ENCODE measurements around the gene ALDH3B2.

The ALDH3B2 gene

GRCh38 chr11:67613313-67613959 lies 61.0 kb downstream of the ALDH3B2 start:
- Histone ChIP-seq H3K36me3 (ENCODE audit: control insufficient read depth, insufficient read depth, low read length, severe bottlenecking) (peaks cover 44% of the 10 kb centered on the region), H3K27me3 (replicated peaks; ENCODE audit: control insufficient read depth, insufficient read depth, low read length) (peaks cover 13% of the 10 kb centered on the region), H3K4me3 (ENCODE audit: low read length) (peak overlapping the region; percentile 61), H3K9me3 (ENCODE audit: control insufficient read depth, low read length) (no peaks in the 10 kb centered on the region), H3K4me1 (ENCODE audit: control insufficient read depth, insufficient read depth, low read length) (peaks cover 5% of the 10 kb centered on the region), H3K9ac (ENCODE audit: low read length) (peak overlapping the region; percentile 46)
- no peak for DNase-seq (ENCODE audit: low read depth)

- Histone ChIP-seq H3K4me1 (ENCODE audit: control insufficient read depth, insufficient read depth, low read length) (peaks cover 11% of the 10 kb centered on the region), H3K9me3 (ENCODE audit: control insufficient read depth, low read length) (no peaks in the 10 kb centered on the region), H3K4me3 (ENCODE audit: low read length) (no peak overlapping the region), H3K27me3 (replicated peaks; ENCODE audit: control insufficient read depth, insufficient read depth, low read length) (peaks cover 13% of the 10 kb centered on the region), H3K36me3 (ENCODE audit: control insufficient read depth, insufficient read depth, low read length, severe bottlenecking) (peaks cover 44% of the 10 kb centered on the region), H3K9ac (ENCODE audit: low read length) (no peak overlapping the region)
- no peak for DNase-seq (ENCODE audit: low read depth)
These were observed 61.7 kb downstream of the ALDH3B2 start for GRCh38 chr11:67612751-67613150.

Measured in adipocyte (in vitro differentiated cells).